Osteocyte (in vitro differentiated cells): ENCODE measurements around the gene SSC5D. TPM values are rescaled to one million over a fixed set of nuclear protein-coding genes. Genes with fewer than 3 reads are reported as not detected.

Experiments used
- DNase-seq: peaks from one replicate; pipeline ENCODE4 v3.0.0; 2021; ENCODE audit warnings: mixed read lengths; ENCODE audit not compliant: unreplicated experiment; ENCODE audit errors: extremely low spot score
- H3K27ac Mint-ChIP-seq: one replicate; pipeline ENCODE4 v1.8.0; 2021; ENCODE audit warnings: mild to moderate bottlenecking, mixed read lengths; ENCODE audit not compliant: unreplicated experiment
- H3K27me3 Mint-ChIP-seq: one replicate; pipeline ENCODE4 v1.8.0; 2021; ENCODE audit warnings: mixed read lengths; ENCODE audit not compliant: unreplicated experiment
- H3K36me3 Mint-ChIP-seq: one replicate; pipeline ENCODE4 v1.8.0; 2021; ENCODE audit warnings: mixed read lengths; ENCODE audit not compliant: unreplicated experiment
- H3K4me1 Mint-ChIP-seq: one replicate; pipeline ENCODE4 v1.8.0; 2021; ENCODE audit warnings: mixed read lengths; ENCODE audit not compliant: unreplicated experiment
- H3K4me3 Mint-ChIP-seq: one replicate; pipeline ENCODE4 v1.8.0; 2021; ENCODE audit warnings: mild to moderate bottlenecking, moderate library complexity, mixed read lengths; ENCODE audit not compliant: unreplicated experiment
- H3K9me3 Mint-ChIP-seq: one replicate; pipeline ENCODE4 v1.8.0; 2021; ENCODE audit warnings: mixed read lengths; ENCODE audit not compliant: unreplicated experiment
- total RNA-seq: library from RNA; stranded (reverse); gene quantifications from 2 replicates; pipeline ENCODE4 v1.2.1, GENCODE V29; 2021
- TF ChIP-seq, protein P1 (sequence below): fragments of 200-600 bp; sonication (generic); IDR thresholded peaks from 2 replicates; pipeline ENCODE4 v1.5.0; 2021; ENCODE audit warnings: antibody characterized with exemption, mild to moderate bottlenecking, moderate library complexity

Gene SSC5D
- total RNA-seq, 1 donor from 2014 or later, result 21.5 TPM

DNA sequence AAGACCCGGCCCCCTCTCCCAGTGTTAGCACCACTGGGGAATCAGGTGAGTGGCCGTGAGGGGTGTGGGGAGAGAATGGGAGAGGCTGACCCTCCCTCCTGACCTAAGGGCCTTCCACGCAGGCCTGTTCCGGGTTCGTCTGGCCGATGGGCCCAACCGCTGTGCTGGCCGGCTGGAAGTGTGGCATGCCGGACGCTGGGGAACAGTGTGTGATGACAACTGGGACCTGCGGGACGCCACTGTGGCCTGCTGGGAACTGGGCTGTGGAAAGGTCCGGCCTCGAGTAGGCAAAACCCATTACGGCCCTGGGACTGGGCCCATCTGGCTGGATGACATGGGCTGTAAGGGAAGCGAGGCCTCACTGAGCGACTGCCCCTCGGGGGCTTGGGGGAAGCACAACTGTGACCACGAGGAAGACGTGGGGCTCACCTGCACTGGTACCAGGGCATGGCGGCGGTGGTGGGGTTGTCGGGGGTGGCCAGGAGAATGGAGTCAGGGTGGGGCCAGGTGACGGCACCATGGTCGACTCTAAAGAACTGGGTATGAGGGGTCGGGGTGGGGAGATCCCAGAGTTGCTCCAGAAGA lies 12.2 kb downstream of the SSC5D start:
- DNase-seq, result no peak
- no peak overlapping the region for H3K4me3 Mint-ChIP-seq
- no peaks in the 10 kb centered on the region for H3K27me3 Mint-ChIP-seq
- no peak overlapping the region for H3K27ac Mint-ChIP-seq
- no peaks in the 10 kb centered on the region for H3K9me3 Mint-ChIP-seq
- H3K36me3 Mint-ChIP-seq, result no peaks in the 10 kb centered on the region
- peaks cover 5% of the 10 kb centered on the region for H3K4me1 Mint-ChIP-seq
- TF ChIP-seq, protein P1, sequence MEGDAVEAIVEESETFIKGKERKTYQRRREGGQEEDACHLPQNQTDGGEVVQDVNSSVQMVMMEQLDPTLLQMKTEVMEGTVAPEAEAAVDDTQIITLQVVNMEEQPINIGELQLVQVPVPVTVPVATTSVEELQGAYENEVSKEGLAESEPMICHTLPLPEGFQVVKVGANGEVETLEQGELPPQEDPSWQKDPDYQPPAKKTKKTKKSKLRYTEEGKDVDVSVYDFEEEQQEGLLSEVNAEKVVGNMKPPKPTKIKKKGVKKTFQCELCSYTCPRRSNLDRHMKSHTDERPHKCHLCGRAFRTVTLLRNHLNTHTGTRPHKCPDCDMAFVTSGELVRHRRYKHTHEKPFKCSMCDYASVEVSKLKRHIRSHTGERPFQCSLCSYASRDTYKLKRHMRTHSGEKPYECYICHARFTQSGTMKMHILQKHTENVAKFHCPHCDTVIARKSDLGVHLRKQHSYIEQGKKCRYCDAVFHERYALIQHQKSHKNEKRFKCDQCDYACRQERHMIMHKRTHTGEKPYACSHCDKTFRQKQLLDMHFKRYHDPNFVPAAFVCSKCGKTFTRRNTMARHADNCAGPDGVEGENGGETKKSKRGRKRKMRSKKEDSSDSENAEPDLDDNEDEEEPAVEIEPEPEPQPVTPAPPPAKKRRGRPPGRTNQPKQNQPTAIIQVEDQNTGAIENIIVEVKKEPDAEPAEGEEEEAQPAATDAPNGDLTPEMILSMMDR, result no peak

DNA sequence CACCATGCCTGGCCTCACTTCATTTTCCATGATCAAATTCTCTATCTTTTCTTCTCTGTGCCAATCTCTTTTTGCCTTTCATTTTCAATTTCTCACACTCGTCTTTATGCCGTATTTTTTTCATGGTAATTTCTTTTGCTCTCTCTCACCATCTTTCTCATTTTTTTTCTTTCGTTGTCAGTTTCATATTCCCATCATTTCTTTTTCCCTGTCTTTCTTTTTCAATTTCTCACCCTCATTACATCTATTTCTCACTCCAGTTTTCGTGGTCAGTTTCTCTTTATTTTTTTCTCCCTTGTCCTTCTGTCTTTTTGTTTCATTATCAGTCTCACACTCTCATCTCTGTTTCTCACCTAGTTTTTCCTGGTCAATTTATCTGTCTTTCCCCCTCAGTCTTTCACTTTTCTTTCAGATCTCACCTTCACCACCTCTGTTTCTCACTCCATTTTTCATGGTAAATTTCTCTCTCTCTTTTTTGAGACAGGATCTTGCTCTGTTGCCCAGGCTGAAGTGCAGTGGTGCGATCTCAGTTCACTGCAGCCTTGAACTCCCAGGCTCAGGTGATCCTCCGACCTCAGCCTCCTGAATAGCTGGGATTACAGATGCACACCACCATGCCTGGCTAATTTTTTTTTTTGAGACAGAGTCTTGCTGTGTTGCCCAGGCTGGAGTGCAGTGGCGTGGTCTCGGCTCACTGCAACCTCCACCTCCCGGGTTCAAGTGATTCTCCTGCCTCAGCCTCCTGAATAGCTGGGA lies 14.1 kb downstream of the SSC5D start:
- Mint-ChIP-seq H3K27me3 (no peaks in the 10 kb centered on the region), H3K9me3 (no peaks in the 10 kb centered on the region), H3K4me3 (no peak overlapping the region), H3K36me3 (no peaks in the 10 kb centered on the region), H3K27ac (no peak overlapping the region), H3K4me1 (peaks cover 5% of the 10 kb centered on the region)
- DNase-seq, result no peak
- TF ChIP-seq, protein P1, result no peak

DNA sequence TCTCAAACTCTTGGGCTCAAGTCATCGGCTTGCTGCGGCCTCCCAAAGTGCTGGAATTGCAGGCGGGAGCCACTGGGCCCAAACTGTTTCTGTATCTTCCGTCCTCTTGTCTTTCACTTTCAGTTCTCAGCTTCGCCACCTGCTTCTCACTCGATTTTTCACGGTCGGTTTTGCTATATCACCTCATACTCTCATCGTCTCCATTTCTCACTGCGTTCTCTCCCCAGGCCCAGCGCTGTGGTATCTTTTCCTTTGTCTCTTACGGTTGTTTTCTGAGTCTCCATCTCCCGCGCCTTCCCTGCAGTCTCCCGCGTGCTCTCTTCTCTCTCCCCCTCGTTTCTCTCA lies 14.9 kb downstream of the SSC5D start:
- Mint-ChIP-seq H3K4me1 (peaks cover 5% of the 10 kb centered on the region), H3K9me3 (no peaks in the 10 kb centered on the region), H3K27me3 (no peaks in the 10 kb centered on the region), H3K4me3 (peak overlapping the region; percentile 14), H3K27ac (no peak overlapping the region), H3K36me3 (no peaks in the 10 kb centered on the region)
- TF ChIP-seq, protein P1, result no peak
- DNase-seq, result no peak

DNA sequence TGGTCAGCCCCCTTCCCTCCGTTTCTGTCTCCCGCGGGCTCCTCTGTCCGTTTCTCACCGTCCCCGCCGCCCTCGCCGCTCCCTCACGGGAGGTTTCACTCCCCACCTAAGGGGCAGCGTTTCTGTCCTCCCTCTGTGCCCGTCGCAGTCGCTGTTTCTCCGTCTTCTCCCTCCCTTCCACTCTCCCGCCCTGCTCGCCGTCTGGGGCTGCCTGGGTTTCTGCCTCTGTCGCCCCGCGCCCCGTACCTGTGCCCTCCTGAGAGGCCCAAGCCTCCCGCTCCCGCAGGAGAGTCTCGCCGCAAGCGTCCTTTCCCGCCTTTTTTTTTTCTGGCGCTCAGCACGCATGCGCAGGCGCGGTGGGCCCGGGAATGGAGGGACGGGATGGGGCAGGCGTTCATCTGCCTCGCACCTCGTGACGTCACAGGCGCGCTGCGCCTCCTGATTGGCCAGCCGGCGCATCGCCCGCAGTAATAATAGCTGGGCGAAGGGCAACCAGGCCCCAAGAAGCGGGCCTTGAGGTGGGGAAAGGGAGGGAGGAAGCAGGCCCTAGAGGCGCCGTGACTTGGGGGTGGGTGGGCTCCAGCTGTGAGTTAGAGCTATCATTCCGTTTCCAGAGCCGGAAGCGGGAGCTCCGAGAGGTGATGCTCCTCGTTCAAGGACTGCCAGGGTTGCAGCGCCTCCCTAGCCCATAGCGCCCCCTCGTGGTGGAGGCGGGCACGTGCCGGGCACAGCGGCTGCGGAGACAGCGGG lies 15.4 kb downstream of the SSC5D start:
- no peaks in the 10 kb centered on the region for H3K36me3 Mint-ChIP-seq
- no peaks in the 10 kb centered on the region for H3K27me3 Mint-ChIP-seq
- no peaks in the 10 kb centered on the region for H3K9me3 Mint-ChIP-seq
- peak overlapping the region; percentile 63 for H3K27ac Mint-ChIP-seq
- peaks cover 5% of the 10 kb centered on the region for H3K4me1 Mint-ChIP-seq
- TF ChIP-seq, protein P1, result peak; percentile 99
- peak; percentile 98 for DNase-seq
- H3K4me3 Mint-ChIP-seq, result peak overlapping the region; percentile 75

DNA sequence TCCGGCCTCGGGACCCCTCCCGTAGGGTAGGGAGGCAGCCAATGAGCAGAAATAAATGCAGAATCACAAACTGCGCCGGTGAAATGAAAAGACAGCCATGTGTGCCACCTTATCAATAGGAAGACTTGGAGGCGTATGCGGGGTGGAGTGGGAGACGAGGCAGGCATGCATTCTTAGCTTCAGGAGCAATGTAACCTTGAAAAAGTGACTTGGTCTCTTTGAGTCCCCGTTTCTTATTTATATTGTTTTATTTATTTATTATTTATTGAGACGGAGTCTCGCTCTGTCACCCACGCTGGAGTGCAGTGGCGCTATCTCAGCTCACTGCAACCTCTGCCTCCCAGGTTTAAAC lies 16.0 kb downstream of the SSC5D start:
- TF ChIP-seq, protein P1, result no peak
- H3K4me1 Mint-ChIP-seq, result peaks cover 5% of the 10 kb centered on the region
- DNase-seq, result no peak
- H3K27me3 Mint-ChIP-seq, result no peaks in the 10 kb centered on the region
- H3K36me3 Mint-ChIP-seq, result no peaks in the 10 kb centered on the region
- H3K4me3 Mint-ChIP-seq, result peak overlapping the region; percentile 75
- no peak overlapping the region for H3K27ac Mint-ChIP-seq
- no peaks in the 10 kb centered on the region for H3K9me3 Mint-ChIP-seq
